GM19238 (cell line): ENCODE measurements around the gene TSPAN31.
"Not testable (repeated sequence)": the region's sequence is repeated elsewhere in the genome, so short reads cannot be mapped to it uniquely, and the experiment has no call there.

Experiments
- DNase-seq: peaks from one replicate; pipeline ENCODE4 v3.0.0; 2011; ENCODE audit warnings: low spot score; ENCODE audit not compliant: insufficient read length

The TSPAN31 gene

GRCh38 chr12:57766464-57767304 is 21.8 kb downstream of the TSPAN31 start, which contains the start of gene CYP27B1:
CYP27B1 (minus strand) TSS chr12:57767078; CDS start chr12:57767041, 37 bp downstream.
- DNase-seq = no peak

DNA sequence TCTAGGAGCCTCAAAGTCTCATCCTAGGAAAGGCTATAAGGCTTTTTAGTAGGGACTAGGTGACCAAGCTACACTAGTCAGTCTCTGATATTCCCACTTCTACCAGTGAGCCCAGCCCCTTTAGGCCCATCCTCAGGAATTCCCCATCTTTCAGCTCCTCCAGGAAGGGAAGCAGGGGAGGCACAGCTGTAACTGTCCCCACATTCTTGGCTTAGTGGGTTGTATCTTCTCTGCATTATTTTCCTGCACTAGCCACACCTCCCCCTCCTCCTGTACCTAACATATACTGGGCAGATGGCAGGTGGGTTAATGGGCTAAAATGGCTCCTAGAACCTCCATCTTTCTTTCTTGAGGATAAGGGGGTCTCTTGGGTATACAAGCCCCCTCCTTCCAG is 22.5 kb downstream of the TSPAN31 start:
- no peak for DNase-seq

DNA sequence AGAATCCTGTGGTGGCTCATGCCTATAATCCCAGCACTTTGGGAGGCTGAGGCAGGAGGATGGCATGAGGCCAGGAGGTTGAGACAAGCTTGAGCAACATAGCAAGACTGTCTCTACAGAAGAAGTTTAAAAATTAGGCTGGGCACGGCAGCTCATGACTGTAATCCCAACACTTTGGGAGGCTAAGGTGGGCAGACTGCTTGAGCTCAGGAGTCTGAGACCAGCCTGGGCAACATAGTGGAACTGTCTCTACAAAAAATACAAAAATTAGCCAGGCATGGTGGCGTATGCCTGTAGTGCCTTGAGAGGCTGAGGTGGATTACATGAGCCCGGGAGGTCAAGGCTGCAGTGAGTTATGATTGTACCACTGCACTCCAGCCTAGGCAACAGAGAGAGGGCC is 23.0 kb downstream of the TSPAN31 start:
- no peak for DNase-seq

DNA sequence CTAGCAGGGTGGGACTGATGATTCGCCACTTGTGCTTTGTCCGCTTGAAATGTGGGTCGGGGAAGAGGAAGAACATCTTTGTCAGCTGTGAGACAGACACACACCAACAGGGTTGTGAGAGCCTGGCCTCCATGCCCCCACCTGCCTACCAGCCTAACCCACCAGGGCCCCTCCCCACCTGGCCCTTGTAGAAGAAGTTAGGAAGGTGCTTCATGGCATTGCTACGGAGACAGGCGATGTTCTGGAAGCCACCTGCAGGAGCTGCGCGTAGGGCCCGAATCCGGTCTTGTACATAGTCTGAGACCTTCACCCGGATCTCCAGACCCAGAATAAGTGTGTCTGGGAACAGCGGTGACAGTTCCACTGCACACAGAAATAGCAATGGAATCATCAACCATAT is 24.8 kb downstream of the TSPAN31 start:
- no peak for DNase-seq

- DNase-seq = no peak
Observed at GRCh38 chr12:57770734-57771133, 25.9 kb downstream of the TSPAN31 start.

- DNase-seq = peak; percentile 86
Observed at GRCh38 chr12:57771236-57771872, 26.5 kb downstream of the TSPAN31 start.

- peak; percentile 92 for DNase-seq
Observed at GRCh38 chr12:57771873-57772428, 27.1 kb downstream of the TSPAN31 start, which contains the start of gene METTL1. METTL1 (minus strand) TSS chr12:57772105; CDS start chr12:57772083, 22 bp downstream.

GRCh38 chr12:57772429-57773322 is 27.8 kb downstream of the TSPAN31 start, which contains the start of gene EEF1AKMT3:
EEF1AKMT3 (plus strand) TSS chr12:57772614; CDS start chr12:57772725, 111 bp downstream.
- DNase-seq = no peak

- not testable (repeated sequence) for DNase-seq
Observed at GRCh38 chr12:57774634-57775033, 29.8 kb downstream of the TSPAN31 start.

GRCh38 chr12:57775044-57775443 is 30.2 kb downstream of the TSPAN31 start:
- no peak for DNase-seq

DNA sequence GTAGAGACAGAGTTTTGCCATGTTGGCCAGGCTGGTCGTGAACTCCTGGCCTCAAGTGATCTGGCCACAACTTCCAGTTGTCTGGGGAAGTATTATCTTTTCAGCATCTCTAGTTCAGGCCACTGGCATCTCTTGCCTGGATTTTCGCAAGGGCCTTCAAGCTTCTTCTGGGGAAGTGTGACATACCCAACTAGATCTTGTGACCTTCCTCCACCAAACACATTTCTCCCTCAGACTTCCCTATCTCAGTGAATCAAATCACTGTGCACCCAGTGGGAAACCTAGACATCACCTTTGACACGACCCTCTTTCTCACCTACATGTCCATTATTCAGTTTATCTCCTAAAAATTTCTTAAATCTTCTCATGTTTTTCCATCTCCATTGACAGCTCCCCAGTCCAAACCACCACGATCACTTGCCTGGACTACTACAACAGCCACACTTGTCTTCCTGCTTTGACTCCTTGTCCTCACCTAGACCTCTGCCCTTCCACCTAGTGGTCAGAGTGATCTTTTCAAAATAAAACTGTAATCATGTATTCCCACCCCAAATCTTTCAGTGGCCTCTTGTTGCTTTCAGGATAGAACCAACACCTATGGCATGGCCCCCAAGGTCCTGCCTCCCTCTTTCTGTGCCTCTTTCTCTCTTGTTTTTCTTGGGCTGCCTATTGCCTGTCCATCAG is 30.9 kb downstream of the TSPAN31 start:
- DNase-seq = no peak

DNA sequence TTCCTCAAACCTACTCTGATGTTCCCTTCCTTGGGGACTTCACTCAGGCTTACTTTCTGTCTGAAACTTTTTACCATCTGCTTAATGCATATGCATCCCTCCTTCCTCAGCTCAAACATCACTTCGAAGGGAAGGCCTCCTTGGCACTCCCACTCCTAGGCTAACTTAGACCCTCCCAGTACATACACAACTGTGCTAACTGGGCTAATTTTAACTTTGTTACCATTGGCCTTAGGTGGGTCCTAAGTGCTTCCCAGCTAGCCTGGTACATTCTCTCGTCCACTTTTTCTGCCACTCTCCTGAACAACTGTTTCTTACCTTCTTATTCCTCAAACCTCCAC is 31.4 kb downstream of the TSPAN31 start:
- DNase-seq = no peak

DNA sequence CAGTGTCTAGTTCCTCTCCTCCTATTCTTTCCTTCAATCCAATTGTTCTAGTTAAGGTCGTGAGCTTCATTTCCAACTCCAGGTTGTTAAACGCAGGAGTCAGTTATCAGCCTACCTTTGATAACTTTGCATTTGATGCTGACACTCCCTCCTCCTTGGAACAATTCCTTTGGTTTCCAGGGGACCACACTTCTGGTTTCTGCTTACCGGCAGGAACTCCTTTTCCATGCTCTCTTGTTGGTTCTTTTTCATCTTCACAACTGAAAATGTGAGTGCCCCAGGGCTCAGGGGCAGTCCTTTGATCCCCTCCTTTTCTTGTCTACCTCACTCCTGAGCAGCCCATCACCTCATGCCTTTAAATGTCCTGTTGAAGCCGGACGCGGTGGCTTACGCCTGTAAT is 32.5 kb downstream of the TSPAN31 start:
- DNase-seq = no peak

- DNase-seq = no peak
Observed at GRCh38 chr12:57777911-57778310, 33.1 kb downstream of the TSPAN31 start.

- no peak for DNase-seq
Observed at GRCh38 chr12:57779736-57780135, 34.9 kb downstream of the TSPAN31 start.

- DNase-seq = no peak
Observed at GRCh38 chr12:57780284-57780897, 35.6 kb downstream of the TSPAN31 start.

DNA sequence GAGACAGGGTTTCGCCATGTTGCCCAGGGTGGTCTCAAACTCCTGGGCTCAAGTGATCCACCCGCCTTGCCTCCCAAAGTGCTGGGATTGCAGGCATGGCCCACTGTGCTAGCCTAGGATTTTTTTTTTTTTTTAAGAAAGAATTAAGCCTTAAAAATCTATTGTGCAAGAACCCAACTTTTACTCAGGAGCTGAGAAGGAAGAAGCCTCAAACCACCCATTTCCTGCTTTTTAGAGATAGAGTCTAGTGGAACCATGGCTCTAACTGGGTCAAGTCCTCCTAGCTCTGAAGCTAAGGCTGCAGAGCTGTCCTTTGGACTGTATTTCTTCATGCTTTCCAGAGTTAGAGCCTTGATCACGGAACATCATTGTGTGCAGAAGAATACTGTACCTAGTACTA is 36.4 kb downstream of the TSPAN31 start:
- no peak for DNase-seq

GRCh38 chr12:57781801-57782200 is 37.0 kb downstream of the TSPAN31 start:
- no peak for DNase-seq

- DNase-seq = no peak
Observed at GRCh38 chr12:57782243-57782607, 37.4 kb downstream of the TSPAN31 start.
